WTC11 (cell line): ENCODE measurements around the gene COA1.

Experiments used
- ELF4 ChIP-seq: sonication (generic); formaldehyde crosslinking; IDR thresholded peaks from 2 replicates; pipeline ENCODE4 v1.8.1; 2022; ENCODE audit warnings: low read depth, mild to moderate bottlenecking, moderate library complexity, missing genetic modification reagents
- GTF2I ChIP-seq: fragments of 250-450 bp; sonication (Bioruptor Pico); conservative IDR thresholded peaks from 2 replicates; pipeline ENCODE4 v1.4.0; 2021; ENCODE audit warnings: mild to moderate bottlenecking
- TCF7 ChIP-seq: sonication (generic); formaldehyde crosslinking; IDR thresholded peaks from 2 replicates; pipeline ENCODE4 v1.8.0; 2022; ENCODE audit warnings: mild to moderate bottlenecking, low read depth, missing genetic modification reagents, moderate library complexity
- TEAD4 ChIP-seq: sonication (generic); formaldehyde crosslinking; IDR thresholded peaks from 2 replicates; pipeline ENCODE4 v1.8.0; 2022; ENCODE audit warnings: mild to moderate bottlenecking, missing genetic modification reagents
- ZBTB21 ChIP-seq: sonication (generic); formaldehyde crosslinking; IDR thresholded peaks from 2 replicates; pipeline ENCODE4 v1.8.1; 2023; ENCODE audit warnings: mild to moderate bottlenecking, missing genetic modification reagents, borderline replicate concordance
- ZNF263 ChIP-seq: sonication (generic); formaldehyde crosslinking; IDR thresholded peaks from 2 replicates; pipeline ENCODE4 v1.8.1; 2022; ENCODE audit warnings: low read depth, mild to moderate bottlenecking, moderate library complexity, missing genetic modification reagents
- TF ChIP-seq, protein P1 (sequence below): sonication (generic); formaldehyde crosslinking; IDR thresholded peaks from 2 replicates; pipeline ENCODE4 v1.8.1; 2023; ENCODE audit warnings: mild to moderate bottlenecking, missing genetic modification reagents, moderate library complexity
- TF ChIP-seq, protein P2 (sequence below): sonication (generic); formaldehyde crosslinking; conservative IDR thresholded peaks from 2 replicates; pipeline ENCODE4 v1.8.1; 2022; ENCODE audit warnings: mild to moderate bottlenecking, missing genetic modification reagents
- TF ChIP-seq, protein P3 (sequence below): sonication (generic); formaldehyde crosslinking; IDR thresholded peaks from 2 replicates; pipeline ENCODE4 v1.8.1; 2022; ENCODE audit warnings: mild to moderate bottlenecking, moderate library complexity, missing genetic modification reagents
- TF ChIP-seq, protein P4 (sequence below): fragments of 200-600 bp; IDR thresholded peaks from 2 replicates; pipeline ENCODE4 v1.8.0; 2022; ENCODE audit warnings: antibody characterized with exemption
- TF ChIP-seq, protein P5 (sequence below): sonication (generic); formaldehyde crosslinking; IDR thresholded peaks from 2 replicates; pipeline ENCODE4 v1.8.1; 2023; ENCODE audit warnings: mild to moderate bottlenecking, missing genetic modification reagents, borderline replicate concordance

DNA sequence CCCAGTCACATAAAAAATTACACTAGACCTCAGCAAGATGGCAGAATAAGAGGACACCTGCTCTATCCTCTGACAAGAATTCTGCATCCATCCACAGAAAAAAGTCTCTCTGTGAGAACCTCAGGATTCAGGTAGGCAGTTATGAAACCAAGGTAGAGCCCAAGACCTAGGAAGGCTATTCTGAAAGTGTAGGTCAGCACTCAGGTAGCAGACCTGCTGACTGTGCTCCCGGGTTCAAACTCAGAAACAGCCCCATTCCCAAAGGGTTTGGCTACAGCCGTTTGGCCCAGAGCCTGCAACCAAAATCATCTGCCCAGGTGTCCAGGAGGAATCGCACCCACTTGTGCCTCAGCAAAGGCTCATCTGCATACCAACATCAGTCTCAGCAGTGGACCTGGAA is 37.7 kb downstream of the COA1 start:
- TF ChIP-seq, protein P1, sequence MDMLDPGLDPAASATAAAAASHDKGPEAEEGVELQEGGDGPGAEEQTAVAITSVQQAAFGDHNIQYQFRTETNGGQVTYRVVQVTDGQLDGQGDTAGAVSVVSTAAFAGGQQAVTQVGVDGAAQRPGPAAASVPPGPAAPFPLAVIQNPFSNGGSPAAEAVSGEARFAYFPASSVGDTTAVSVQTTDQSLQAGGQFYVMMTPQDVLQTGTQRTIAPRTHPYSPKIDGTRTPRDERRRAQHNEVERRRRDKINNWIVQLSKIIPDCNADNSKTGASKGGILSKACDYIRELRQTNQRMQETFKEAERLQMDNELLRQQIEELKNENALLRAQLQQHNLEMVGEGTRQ (CRISPR knock-in tag), result no peak
- TF ChIP-seq, protein P2, sequence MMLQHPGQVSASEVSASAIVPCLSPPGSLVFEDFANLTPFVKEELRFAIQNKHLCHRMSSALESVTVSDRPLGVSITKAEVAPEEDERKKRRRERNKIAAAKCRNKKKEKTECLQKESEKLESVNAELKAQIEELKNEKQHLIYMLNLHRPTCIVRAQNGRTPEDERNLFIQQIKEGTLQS, result no peak
- no peak for TF ChIP-seq ZBTB21 (CRISPR knock-in tag)
- TF ChIP-seq, protein P3, sequence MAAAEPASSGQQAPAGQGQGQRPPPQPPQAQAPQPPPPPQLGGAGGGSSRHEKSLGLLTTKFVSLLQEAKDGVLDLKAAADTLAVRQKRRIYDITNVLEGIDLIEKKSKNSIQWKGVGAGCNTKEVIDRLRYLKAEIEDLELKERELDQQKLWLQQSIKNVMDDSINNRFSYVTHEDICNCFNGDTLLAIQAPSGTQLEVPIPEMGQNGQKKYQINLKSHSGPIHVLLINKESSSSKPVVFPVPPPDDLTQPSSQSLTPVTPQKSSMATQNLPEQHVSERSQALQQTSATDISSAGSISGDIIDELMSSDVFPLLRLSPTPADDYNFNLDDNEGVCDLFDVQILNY (CRISPR knock-in tag), result no peak
- TF ChIP-seq ZNF263 (CRISPR knock-in tag), result no peak
- TF ChIP-seq, protein P4, sequence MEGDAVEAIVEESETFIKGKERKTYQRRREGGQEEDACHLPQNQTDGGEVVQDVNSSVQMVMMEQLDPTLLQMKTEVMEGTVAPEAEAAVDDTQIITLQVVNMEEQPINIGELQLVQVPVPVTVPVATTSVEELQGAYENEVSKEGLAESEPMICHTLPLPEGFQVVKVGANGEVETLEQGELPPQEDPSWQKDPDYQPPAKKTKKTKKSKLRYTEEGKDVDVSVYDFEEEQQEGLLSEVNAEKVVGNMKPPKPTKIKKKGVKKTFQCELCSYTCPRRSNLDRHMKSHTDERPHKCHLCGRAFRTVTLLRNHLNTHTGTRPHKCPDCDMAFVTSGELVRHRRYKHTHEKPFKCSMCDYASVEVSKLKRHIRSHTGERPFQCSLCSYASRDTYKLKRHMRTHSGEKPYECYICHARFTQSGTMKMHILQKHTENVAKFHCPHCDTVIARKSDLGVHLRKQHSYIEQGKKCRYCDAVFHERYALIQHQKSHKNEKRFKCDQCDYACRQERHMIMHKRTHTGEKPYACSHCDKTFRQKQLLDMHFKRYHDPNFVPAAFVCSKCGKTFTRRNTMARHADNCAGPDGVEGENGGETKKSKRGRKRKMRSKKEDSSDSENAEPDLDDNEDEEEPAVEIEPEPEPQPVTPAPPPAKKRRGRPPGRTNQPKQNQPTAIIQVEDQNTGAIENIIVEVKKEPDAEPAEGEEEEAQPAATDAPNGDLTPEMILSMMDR, result no peak
- TF ChIP-seq GTF2I (CRISPR knock-in tag), result no peak
- TF ChIP-seq TCF7 (CRISPR knock-in tag), result no peak
- TF ChIP-seq, protein P5, sequence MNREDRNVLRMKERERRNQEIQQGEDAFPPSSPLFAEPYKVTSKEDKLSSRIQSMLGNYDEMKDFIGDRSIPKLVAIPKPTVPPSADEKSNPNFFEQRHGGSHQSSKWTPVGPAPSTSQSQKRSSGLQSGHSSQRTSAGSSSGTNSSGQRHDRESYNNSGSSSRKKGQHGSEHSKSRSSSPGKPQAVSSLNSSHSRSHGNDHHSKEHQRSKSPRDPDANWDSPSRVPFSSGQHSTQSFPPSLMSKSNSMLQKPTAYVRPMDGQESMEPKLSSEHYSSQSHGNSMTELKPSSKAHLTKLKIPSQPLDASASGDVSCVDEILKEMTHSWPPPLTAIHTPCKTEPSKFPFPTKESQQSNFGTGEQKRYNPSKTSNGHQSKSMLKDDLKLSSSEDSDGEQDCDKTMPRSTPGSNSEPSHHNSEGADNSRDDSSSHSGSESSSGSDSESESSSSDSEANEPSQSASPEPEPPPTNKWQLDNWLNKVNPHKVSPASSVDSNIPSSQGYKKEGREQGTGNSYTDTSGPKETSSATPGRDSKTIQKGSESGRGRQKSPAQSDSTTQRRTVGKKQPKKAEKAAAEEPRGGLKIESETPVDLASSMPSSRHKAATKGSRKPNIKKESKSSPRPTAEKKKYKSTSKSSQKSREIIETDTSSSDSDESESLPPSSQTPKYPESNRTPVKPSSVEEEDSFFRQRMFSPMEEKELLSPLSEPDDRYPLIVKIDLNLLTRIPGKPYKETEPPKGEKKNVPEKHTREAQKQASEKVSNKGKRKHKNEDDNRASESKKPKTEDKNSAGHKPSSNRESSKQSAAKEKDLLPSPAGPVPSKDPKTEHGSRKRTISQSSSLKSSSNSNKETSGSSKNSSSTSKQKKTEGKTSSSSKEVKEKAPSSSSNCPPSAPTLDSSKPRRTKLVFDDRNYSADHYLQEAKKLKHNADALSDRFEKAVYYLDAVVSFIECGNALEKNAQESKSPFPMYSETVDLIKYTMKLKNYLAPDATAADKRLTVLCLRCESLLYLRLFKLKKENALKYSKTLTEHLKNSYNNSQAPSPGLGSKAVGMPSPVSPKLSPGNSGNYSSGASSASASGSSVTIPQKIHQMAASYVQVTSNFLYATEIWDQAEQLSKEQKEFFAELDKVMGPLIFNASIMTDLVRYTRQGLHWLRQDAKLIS (CRISPR knock-in tag), result no peak
- no peak for TF ChIP-seq TEAD4 (CRISPR knock-in tag)
- no peak for TF ChIP-seq ELF4 (CRISPR knock-in tag)
